Mesothelial cell of epicardium (in vitro differentiated cells): Measurements from ENCODE around the gene ASMT. TPM values are rescaled to one million over a fixed set of nuclear protein-coding genes. Genes with fewer than 3 reads are reported as not detected.
A peak's percentile ranks its signal among the peaks of the same experiment; 100 is the strongest.

Experiments
- DNase-seq, 2 experiments: peaks; one replicate each; pipeline ENCODE4 v3.0.0; 2021; ENCODE audit warnings: low spot score in 2 of 2; ENCODE audit not compliant: unreplicated experiment in 2 of 2
- H3K27ac Mint-ChIP-seq: 2 replicates; pipeline ENCODE4 v1.8.0; 2021; ENCODE audit warnings: mixed read lengths
- H3K27me3 Mint-ChIP-seq: 2 replicates; pipeline ENCODE4 v1.8.0; 2021; ENCODE audit warnings: low read depth, mixed read lengths
- H3K36me3 Mint-ChIP-seq: 2 replicates; pipeline ENCODE4 v1.8.0; 2021; ENCODE audit warnings: mixed read lengths
- H3K4me1 Mint-ChIP-seq: 2 replicates; pipeline ENCODE4 v1.8.0; 2021; ENCODE audit warnings: mixed read lengths
- H3K4me3 Mint-ChIP-seq: 2 replicates; pipeline ENCODE4 v1.8.0; 2021; ENCODE audit warnings: mild to moderate bottlenecking, moderate library complexity, mixed read lengths
- H3K9me3 Mint-ChIP-seq: 2 replicates; pipeline ENCODE4 v1.8.0; 2021; ENCODE audit warnings: mixed read lengths
- CTCF ChIP-seq: fragments of 200-600 bp; sonication (generic); IDR thresholded peaks from one replicate; pipeline ENCODE4 v1.5.0; 2021; ENCODE audit warnings: antibody characterized with exemption; ENCODE audit not compliant: unreplicated experiment
- total RNA-seq: library from RNA; stranded (reverse); gene quantifications from 3 replicates; pipeline ENCODE4 v1.2.1, GENCODE V29; 2021

The ASMT gene
- total RNA-seq, 1 donor from 2014 or later: 0.45 TPM

- peaks cover 34% of the 10 kb centered on the region for H3K36me3 Mint-ChIP-seq
- H3K27ac Mint-ChIP-seq: no peak overlapping the region
- H3K27me3 Mint-ChIP-seq: no peaks in the 10 kb centered on the region
- H3K9me3 Mint-ChIP-seq: no peaks in the 10 kb centered on the region
- H3K4me1 Mint-ChIP-seq: peaks cover 9% of the 10 kb centered on the region
- TF ChIP-seq CTCF: no peak
- H3K4me3 Mint-ChIP-seq: no peak overlapping the region
- peak in 1 of 2 experiments; percentile 25 for DNase-seq
These were observed 19.2 kb upstream of the ASMT start for GRCh38 chrX:1595711-1596060.

- Mint-ChIP-seq H3K4me1 (peaks cover 9% of the 10 kb centered on the region), H3K36me3 (peaks cover 40% of the 10 kb centered on the region), H3K27me3 (no peaks in the 10 kb centered on the region), H3K4me3 (no peak overlapping the region), H3K9me3 (peaks cover 3% of the 10 kb centered on the region), H3K27ac (no peak overlapping the region)
- no peak for TF ChIP-seq CTCF
- DNase-seq: peak in 1 of 2 experiments; percentile 29
These were observed 18.0 kb upstream of the ASMT start for GRCh38 chrX:1596676-1597344.

- Mint-ChIP-seq H3K36me3 (peaks cover 47% of the 10 kb centered on the region), H3K9me3 (peaks cover 4% of the 10 kb centered on the region), H3K27me3 (no peaks in the 10 kb centered on the region), H3K4me1 (peaks cover 8% of the 10 kb centered on the region), H3K27ac (no peak overlapping the region), H3K4me3 (no peak overlapping the region)
- TF ChIP-seq CTCF: no peak
- DNase-seq: no peak
These were observed 17.4 kb upstream of the ASMT start for GRCh38 chrX:1597345-1598020.

- Mint-ChIP-seq H3K4me1 (peaks cover 3% of the 10 kb centered on the region), H3K36me3 (peaks cover 52% of the 10 kb centered on the region), H3K9me3 (peaks cover 4% of the 10 kb centered on the region), H3K27ac (no peak overlapping the region), H3K27me3 (no peaks in the 10 kb centered on the region), H3K4me3 (no peak overlapping the region)
- peak in 1 of 2 experiments; percentile 36 for DNase-seq
- TF ChIP-seq CTCF: no peak
These were observed 16.6 kb upstream of the ASMT start for GRCh38 chrX:1598021-1598875.

GRCh38 chrX:1598876-1599790, 15.7 kb upstream of the ASMT start:
- H3K4me3 Mint-ChIP-seq: no peak overlapping the region
- peaks cover 59% of the 10 kb centered on the region for H3K36me3 Mint-ChIP-seq
- DNase-seq: peak in 1 of 2 experiments; percentile 36
- peaks cover 4% of the 10 kb centered on the region for H3K9me3 Mint-ChIP-seq
- H3K4me1 Mint-ChIP-seq: no peaks in the 10 kb centered on the region
- no peaks in the 10 kb centered on the region for H3K27me3 Mint-ChIP-seq
- no peak overlapping the region for H3K27ac Mint-ChIP-seq
- no peak for TF ChIP-seq CTCF
